ENCODE data around the gene SZT2.
A peak's percentile ranks its signal among the peaks of the same experiment; 100 is the strongest.
"Not testable (repeated sequence)": the region's sequence is repeated elsewhere in the genome, so short reads cannot be mapped to it uniquely, and the experiment has no call there.

The SZT2 gene

GRCh38 chr1:43491061-43491460 lies 101.4 kb downstream of the SZT2 start:
- no peak for DNase-seq (ENCODE audit: low read depth)

DNA sequence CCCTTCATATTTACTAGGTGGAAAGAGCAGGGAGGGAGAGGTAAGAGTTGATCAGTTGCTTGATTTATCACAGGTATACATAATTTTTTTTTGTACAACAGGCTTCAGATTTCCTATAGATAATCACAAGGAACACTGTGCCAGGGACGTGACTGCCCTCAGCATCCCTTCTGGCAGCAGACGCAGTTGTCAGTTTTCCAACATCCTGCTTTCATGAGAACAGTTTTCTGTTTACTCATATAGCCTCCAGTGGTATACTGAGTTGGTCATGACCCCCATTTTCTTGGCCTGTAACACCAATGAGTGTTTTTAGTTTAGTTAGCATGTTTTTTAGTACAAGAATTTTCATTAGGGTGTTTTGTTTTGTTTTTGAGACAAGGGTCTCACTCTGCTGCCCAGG lies 103.1 kb downstream of the SZT2 start:
- DNase-seq (ENCODE audit: low read depth) = peak; percentile 4

- no peak for DNase-seq (ENCODE audit: low read depth)
These were observed 104.2 kb downstream of the SZT2 start for GRCh38 chr1:43493661-43494450.

DNA sequence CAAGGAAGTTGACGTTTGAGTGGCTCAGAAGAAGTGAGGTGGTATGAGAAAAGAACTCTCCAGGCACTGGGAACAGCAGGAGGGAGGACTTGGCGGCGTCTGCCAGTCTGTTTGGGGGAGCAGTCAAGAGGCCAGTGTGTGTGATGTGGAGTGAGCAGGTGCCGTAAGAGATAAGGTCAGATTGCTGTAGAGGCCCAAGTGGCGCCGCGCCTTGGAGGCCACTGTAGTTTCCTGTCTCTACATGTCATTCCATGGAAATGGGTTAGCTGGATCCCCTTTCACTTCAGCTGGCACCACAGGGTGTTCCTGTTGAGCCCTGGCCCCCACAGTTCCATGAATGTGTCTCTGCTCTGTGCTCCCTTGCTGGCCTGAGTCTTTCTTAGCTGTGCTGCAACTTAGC lies 105.5 kb downstream of the SZT2 start:
- no peak for DNase-seq (ENCODE audit: low read depth)

DNA sequence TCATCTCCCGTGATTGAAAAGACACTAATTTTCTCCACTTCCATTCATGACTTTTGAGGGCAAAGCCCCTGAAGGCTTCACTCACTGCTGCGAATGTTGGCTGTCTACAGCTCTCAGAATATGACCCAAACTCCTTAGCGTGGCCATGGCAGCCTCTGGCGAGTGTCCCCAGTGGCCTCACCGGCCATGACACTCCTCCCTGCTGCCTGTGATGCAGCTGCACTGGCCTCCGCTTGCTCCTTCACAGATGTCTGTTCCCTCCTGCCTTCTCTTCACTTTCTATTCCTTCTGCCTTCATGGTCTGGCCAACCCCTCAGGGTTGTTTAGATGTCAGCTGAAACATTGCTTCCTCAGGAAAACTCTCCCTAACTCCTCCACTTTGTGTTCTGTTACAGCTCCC lies 110.2 kb downstream of the SZT2 start:
- DNase-seq (ENCODE audit: low read depth) = no peak

- DNase-seq (ENCODE audit: low read depth) = not testable (repeated sequence)
These were observed 112.1 kb downstream of the SZT2 start for GRCh38 chr1:43501806-43502205.

- DNase-seq (ENCODE audit: low read depth) = no peak
These were observed 113.8 kb downstream of the SZT2 start for GRCh38 chr1:43503534-43503933.
